ENCODE measurements around the gene LGALS3BP.

LGALS3BP gene

DNA sequence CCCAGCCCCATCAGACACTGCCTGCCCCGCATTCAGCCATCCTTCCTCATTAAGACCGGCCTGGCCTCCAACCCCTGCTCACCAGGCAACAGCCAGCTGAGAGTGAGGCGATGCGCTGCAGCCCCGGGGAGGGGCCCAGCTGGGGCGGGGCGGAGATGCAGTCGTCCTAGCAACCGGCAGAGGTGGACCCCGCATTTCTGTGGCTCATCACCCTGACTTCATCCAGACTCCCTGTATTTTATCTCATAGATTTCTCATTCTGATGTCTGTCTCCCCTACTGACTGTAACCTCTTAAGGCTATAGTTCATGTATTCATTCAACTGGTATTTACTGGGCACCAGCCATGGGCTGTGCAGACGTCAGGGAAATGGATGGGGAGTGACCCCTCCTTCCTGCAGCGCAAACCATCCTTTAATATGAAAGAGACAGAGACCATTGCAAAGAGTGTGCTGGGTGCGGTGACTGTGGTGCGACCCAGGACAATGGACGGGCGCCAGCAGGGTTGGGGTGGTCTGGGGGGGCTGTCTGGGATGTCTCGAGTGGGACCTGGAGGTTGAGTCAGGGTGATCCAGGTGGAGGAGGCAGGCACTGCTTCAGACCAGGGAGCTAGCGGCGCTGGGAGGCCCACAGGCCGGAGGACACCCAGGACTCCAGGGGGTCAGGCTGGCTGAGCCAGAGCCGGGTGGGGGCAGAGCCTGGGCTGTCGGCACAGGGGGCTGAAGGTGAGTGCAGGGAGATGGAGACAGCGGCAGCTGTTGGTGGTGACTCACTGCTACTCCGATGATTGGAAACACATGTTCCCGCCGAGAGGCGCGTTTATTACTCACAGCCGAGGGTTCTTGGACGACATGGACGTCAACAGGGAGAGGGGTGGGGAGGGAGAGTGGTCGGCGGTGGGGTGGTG, 44.1 kb downstream of the LGALS3BP start:
- no peak for DNase-seq

- no peak for DNase-seq
Observed at GRCh38 chr17:78934681-78935418, 44.9 kb downstream of the LGALS3BP start.

- DNase-seq = peak; percentile 84
Observed at GRCh38 chr17:78933959-78934568, 45.7 kb downstream of the LGALS3BP start.

DNA sequence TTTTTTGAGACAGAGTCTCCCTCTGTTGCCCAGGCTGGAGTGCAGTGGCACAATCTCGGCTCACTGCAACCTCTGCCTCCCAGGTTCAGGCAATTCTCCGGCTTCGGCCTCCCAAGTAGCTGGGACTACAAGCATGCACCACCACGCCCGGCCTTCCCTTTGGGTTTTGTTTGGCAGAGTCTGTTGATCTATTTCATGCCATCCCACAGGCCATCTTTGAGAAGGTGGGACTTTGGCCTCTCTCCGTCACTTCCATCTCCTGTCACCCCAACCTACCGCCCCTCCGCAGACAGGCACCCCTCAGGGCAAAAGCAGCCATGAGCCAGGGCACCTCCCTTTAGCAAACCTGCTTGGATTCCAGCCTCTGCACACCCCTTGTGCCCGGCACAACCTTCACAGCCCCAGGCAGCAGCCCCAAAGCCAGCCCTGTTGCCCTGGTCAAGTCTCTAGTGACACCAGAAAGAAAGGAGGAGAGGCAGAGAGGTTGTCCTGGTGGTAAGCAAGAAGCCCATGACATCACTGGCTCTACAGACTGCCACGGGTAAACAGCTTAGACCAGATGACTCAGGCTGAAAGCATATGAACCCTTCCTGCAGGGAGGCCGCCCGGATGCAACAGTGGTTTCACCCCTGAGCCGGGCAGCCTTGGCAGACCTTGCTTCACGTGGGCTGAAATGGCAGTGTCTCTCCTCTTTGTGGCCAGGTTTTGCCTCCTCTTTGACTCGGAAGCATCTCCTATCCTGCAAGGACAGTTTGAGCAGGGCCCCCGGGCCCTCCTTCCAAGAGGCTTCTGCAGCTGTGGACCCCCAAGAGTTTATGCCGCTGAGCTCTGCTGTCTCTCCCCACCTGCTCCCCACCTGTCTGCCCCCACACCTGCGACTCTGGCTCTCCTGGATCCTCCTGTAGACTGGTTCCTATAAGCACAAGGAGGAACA, 46.4 kb downstream of the LGALS3BP start:
- no peak for DNase-seq

DNA sequence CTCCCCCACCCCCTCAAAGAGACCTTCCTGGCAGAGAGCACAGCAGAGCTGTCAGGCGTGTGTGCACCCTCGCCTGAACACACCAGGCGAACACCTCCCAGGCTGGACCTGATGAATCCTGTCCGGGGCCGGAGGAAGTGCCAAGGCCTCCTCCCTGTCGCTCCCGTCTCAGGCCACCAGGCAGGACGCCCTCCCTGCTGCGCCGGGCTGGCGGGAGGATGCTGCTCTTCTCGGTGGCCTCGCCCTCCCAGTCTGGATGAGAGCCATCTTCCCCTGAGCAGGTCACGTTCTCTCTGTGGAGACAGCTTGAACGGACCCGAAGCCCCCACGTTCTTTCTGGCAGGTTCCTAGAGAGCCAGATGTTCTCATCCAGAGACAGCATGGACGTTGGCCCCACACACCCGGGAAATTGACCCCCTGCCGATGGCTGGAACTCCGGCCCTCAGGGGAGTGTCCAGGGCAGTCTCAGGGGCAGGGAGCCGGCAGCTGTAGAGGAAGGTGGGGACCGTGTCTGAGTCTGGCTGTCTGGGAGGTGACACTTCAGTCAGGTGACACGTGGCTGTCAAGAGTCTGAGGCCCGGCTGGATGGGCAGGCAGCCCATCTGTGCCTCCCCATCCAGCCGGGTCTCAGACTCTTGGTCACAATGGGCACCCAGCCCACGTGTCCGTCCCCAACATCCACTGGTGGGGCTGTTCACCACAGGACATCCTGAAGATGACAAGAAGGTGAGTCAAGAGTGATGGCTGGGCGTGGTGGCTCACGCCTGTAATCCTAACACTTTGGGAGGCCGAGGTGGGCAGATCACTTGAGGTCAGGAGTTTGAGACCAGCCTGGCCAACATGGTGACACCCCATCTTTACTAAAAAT, 49.6 kb downstream of the LGALS3BP start:
- DNase-seq = no peak

- DNase-seq = no peak
Observed at GRCh38 chr17:78925662-78926555, 53.8 kb downstream of the LGALS3BP start.

DNA sequence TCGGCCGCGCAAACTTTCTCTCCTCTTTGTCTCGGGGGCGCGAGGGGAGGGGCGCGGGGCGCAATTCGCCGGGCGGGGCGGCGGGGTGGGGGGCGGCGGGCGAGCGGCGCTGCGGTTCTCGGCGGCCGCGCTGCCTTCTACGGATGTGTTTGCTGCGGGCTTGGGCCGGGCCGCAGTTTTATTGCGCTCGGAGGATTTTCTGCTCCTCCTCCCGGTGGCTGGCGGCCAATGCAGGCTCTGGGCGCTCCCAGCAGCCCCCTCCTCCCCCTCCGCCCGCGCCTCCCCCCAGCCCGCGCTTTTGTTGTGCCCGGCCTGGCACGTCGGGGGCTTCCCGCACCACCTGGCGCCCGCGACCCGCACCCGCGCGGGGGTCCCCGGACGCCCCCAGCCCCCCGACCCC, 54.5 kb downstream of the LGALS3BP start, which contains the start of gene TIMP2:
TIMP2 (minus strand) TSS at position 154 of the 400 bp plus-strand sequence. CDS start 299 bp downstream, outside the sequence.
- DNase-seq = peak; percentile 86

DNA sequence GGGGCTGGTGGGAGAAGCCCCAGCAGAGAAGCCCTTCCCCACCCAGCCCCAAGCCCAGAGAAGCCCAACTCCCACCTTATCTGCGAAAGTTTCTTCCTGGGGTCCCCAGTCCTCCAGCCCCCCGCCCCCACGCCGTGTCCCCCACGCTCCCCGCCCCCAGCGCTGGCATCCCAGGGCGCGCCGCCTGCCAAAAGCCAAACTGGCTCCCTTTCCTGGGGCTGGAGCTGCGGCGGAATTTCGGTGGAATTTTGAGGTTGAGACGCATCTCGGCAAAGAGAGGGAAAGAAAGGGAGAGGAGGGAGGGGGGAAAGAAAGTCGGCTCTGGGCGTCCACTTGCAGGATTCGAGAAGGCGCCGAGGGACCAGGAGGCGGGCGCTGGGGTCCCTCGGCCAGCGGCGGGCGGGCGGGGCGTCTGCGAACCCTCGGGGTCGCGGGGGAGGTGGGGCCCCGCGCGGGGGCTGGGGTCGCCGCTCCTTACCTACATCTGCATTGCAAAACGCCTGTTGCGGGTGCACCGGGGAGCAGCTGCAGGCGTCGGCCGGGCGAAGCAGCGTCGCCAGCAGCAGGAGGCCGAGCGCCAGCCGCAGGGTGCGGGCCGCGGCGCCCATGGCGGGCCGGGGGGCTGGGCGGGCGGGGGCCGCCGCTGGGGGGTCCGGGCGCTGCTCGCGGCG, 55.1 kb downstream of the LGALS3BP start:
- no peak for DNase-seq

GRCh38 chr17:78923660-78924453, 55.9 kb downstream of the LGALS3BP start:
- peak; percentile 20 for DNase-seq

- no peak for DNase-seq
Observed at GRCh38 chr17:78922816-78923498, 56.8 kb downstream of the LGALS3BP start.

- no peak for DNase-seq
Observed at GRCh38 chr17:78921437-78921971, 58.2 kb downstream of the LGALS3BP start.

Data from COR-L47 (cell line).